ENCODE results near the gene EDEM3.

- no peak for TF ChIP-seq ELF4 (CRISPR knock-in tag; IDR thresholded peaks at IDR 0.05; ENCODE audit: low read depth)
- TF ChIP-seq FOXJ3 (CRISPR knock-in tag; IDR thresholded peaks at IDR 0.05; ENCODE audit: borderline replicate concordance): no peak
- no peak for TF ChIP-seq PRDM15 (CRISPR knock-in tag; IDR thresholded peaks at IDR 0.05)
- TF ChIP-seq ZNF232 (CRISPR knock-in tag; IDR thresholded peaks at IDR 0.05): 0 out of 2 replicates have a peak, but pooled peaks have one; percentile 56
- peak; percentile 89 for TF ChIP-seq CTCF (IDR thresholded peaks at IDR 0.05)
Measured at GRCh38 chr1:184664042-184664660, 90.5 kb downstream of the EDEM3 start.
